ENCODE data around the gene CLSTN1. TPM values are rescaled to one million over a fixed set of nuclear protein-coding genes. Genes with fewer than 3 reads are reported as not detected.

The CLSTN1 gene
- 60.1 to 70.0 TPM (median 64.2 TPM) in 5 replicates for total RNA-seq (2022; extraction: Qiagen RNA extraction)

DNA sequence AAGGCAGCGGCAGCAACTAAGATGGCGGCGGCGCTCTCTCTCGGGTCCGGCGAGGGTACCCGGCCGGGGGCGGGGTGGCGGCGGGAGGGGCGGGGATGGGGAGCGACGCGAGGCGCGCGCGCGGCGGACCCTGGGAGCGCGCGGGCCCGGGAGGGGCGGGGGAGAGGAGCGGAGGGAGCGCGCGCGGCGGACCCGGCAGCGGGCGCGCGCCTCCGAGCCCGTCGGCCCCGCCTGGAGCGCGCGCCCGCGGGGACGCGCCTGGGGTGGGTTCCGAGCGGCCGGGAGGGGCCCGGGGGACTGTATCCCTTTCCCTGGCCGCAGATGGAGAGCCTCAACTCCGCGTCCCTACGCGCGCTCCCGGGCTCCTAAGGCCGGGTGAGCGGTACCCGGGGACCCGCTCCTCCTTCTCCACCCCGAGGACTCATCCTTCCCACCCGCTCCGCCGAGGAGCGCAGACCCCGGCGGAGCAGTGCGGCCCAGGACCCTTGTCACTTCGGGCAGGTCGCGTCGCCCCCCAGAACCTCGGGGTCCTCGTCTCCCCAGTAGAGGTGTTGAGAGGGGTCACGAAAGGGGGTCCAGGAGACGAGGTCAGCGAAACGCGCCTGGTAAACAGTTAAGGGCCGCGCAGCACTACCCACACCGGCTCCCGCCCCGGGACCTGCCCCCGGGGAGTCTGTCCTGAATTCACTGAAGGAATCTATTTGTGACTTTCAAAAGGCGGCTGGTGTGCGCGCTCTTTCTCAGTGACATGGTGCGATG is at the start of gene CLSTN1:
Gene CLSTN1 (minus strand): TSS at position 23 of the 759 bp plus-strand sequence. CDS start 232 bp downstream, outside the sequence.

Other genes with a start within 250 kb of the CLSTN1 start
- 10.2 to 16.1 TPM (median 14.8 TPM) in 5 replicates for gene TMEM201, start 235.1 kb downstream of the CLSTN1 start, total RNA-seq (2022; extraction: Qiagen RNA extraction)
- gene PIK3CD, start 172.2 kb downstream of the CLSTN1 start, total RNA-seq (2022; extraction: Qiagen RNA extraction), result 6.2 to 9.5 TPM (median 8.4 TPM) in 5 replicates
- 7.1 to 10.1 TPM (median 9.0 TPM) in 5 replicates for gene CTNNBIP1, start 86.3 kb upstream of the CLSTN1 start, total RNA-seq (2022; extraction: Qiagen RNA extraction)
- 18.3 to 29.0 TPM (median 20.0 TPM) in 5 replicates for gene LZIC, start 119.4 kb upstream of the CLSTN1 start, total RNA-seq (2022; extraction: Qiagen RNA extraction)
- 2.3 to 3.0 TPM (median 2.9 TPM) in 5 replicates for gene NMNAT1, start 119.5 kb upstream of the CLSTN1 start, total RNA-seq (2022; extraction: Qiagen RNA extraction)
- gene RBP7, start 173.3 kb upstream of the CLSTN1 start, total RNA-seq (2022; extraction: Qiagen RNA extraction), result 5.2 to 6.5 TPM (median 6.0 TPM) in 5 replicates
- gene UBE4B, start 209.0 kb upstream of the CLSTN1 start, total RNA-seq (2022; extraction: Qiagen RNA extraction), result 12.7 to 15.6 TPM (median 13.9 TPM) in 5 replicates

Measured in A549 treated with CORT108297 at 1 μM for 4 hours (cell line).